Liver (tissue), 9 donors: ENCODE results near the gene UBE2L3. TPM values are rescaled to one million over a fixed set of nuclear protein-coding genes. Genes with fewer than 3 reads are reported as not detected.
"Not testable (repeated sequence)": the region's sequence is repeated elsewhere in the genome, so short reads cannot be mapped to it uniquely, and the experiment has no call there.

Source experiments
- DNase-seq: peaks from one replicate; pipeline ENCODE4 v3.0.0-alpha.2; 2017; ENCODE audit warnings: low spot score
- H3K27ac ChIP-seq, 2 donors: one replicate each; pipeline ENCODE4 v1.7.0; 2013; ENCODE audit warnings: inconsistent platforms in 2 of 2, low read length in 2 of 2, control low read depth in 1 of 2, low read depth in 1 of 2, mild to moderate bottlenecking in 1 of 2
- H3K27me3 ChIP-seq, 4 donors: one replicate each; pipeline versions ENCODE4 v1.6.1 to v1.7.0; 2013; ENCODE audit warnings: low read length in 3 of 4, inconsistent platforms in 1 of 4, mild to moderate bottlenecking in 1 of 4, moderate library complexity in 1 of 4; ENCODE audit not compliant: control insufficient read depth in 4 of 4, insufficient read depth in 4 of 4
- H3K36me3 ChIP-seq, 4 donors: one replicate each; pipeline versions ENCODE4 v1.6.1 to v1.7.0; 2013; ENCODE audit warnings: low read length in 3 of 4, mild to moderate bottlenecking in 3 of 4, low read depth in 1 of 4, moderate library complexity in 1 of 4; ENCODE audit not compliant: control insufficient read depth in 4 of 4, insufficient read depth in 3 of 4
- H3K4me1 ChIP-seq, 4 donors: one replicate each; pipeline versions ENCODE4 v1.6.1 to v1.7.0; 2013; ENCODE audit warnings: low read length in 3 of 4, mild to moderate bottlenecking in 3 of 4, moderate library complexity in 1 of 4; ENCODE audit not compliant: control insufficient read depth in 4 of 4, insufficient read depth in 4 of 4
- H3K4me3 ChIP-seq, 3 donors: one replicate each; pipeline versions ENCODE4 v1.6.1 to v1.7.0; 2013; ENCODE audit warnings: low read length in 3 of 3, control low read depth in 1 of 3, low read depth in 1 of 3, mild to moderate bottlenecking in 1 of 3
- H3K9ac ChIP-seq, 2 donors: one replicate each; pipeline ENCODE4 v1.7.0; 2013; ENCODE audit warnings: low read length in 2 of 2, mild to moderate bottlenecking in 2 of 2, moderate library complexity in 2 of 2, control low read depth in 1 of 2, low read depth in 1 of 2
- H3K9me3 ChIP-seq, 4 donors: one replicate each; pipeline versions ENCODE4 v1.6.1 to v1.7.0; 2013; ENCODE audit warnings: low read length in 3 of 4; ENCODE audit not compliant: control insufficient read depth in 4 of 4
- EGR1 ChIP-seq, 2 donors: IDR thresholded peaks; 2 replicates each; pipeline ENCODE4 v1.6.1; 2016 to 2018; ENCODE audit warnings: antibody characterized with exemption in 2 of 2, low read depth in 2 of 2
- FOXA1 ChIP-seq: IDR thresholded peaks from 2 replicates; pipeline ENCODE4 v1.6.1; 2016; ENCODE audit warnings: antibody characterized with exemption
- FOXA2 ChIP-seq: IDR thresholded peaks from 2 replicates; pipeline ENCODE4 v1.6.1; 2016; ENCODE audit warnings: antibody characterized with exemption
- GABPA ChIP-seq, 2 donors: IDR thresholded peaks in 1 of 2; conservative IDR thresholded peaks in 1 of 2; 2 replicates each; pipeline ENCODE4 v1.6.1; 2016; ENCODE audit warnings: antibody characterized with exemption in 2 of 2, mild to moderate bottlenecking in 1 of 2, moderate library complexity in 1 of 2
- HNF4A ChIP-seq, 2 donors: conservative IDR thresholded peaks; 2 replicates each; pipeline ENCODE4 v1.6.1; 2016; ENCODE audit warnings: antibody characterized with exemption in 2 of 2, mild to moderate bottlenecking in 2 of 2
- HNF4G ChIP-seq: IDR thresholded peaks from 2 replicates; pipeline ENCODE4 v1.6.1; 2016; ENCODE audit warnings: antibody characterized with exemption
- JUND ChIP-seq, 2 donors: IDR thresholded peaks; 2 replicates each; pipeline ENCODE4 v1.6.1; 2016; ENCODE audit warnings: antibody characterized with exemption in 2 of 2
- NR2F2 ChIP-seq: IDR thresholded peaks from 2 replicates; pipeline ENCODE4 v1.6.1; 2016; ENCODE audit warnings: antibody characterized with exemption
- RXRA ChIP-seq, 2 donors: IDR thresholded peaks; 2 replicates each; pipeline ENCODE4 v1.6.1; 2017 to 2018; ENCODE audit warnings: antibody characterized with exemption in 2 of 2, mild to moderate bottlenecking in 1 of 2
- SP1 ChIP-seq: IDR thresholded peaks from 2 replicates; pipeline ENCODE4 v1.6.1; 2018; ENCODE audit warnings: antibody characterized with exemption, mild to moderate bottlenecking
- TAF1 ChIP-seq: conservative IDR thresholded peaks from 2 replicates; pipeline ENCODE4 v1.6.1; 2016; ENCODE audit warnings: antibody characterized with exemption, mild to moderate bottlenecking
- YY1 ChIP-seq: IDR thresholded peaks from 2 replicates; pipeline ENCODE4 v1.6.1; 2016; ENCODE audit warnings: antibody characterized with exemption, mild to moderate bottlenecking
- WGBS: extraction: QIAGEN DNeasy Blood & Tissue Kit; methylation state at CpG from one replicate; pipeline ENCODE4 v1.1.7; 2013; 5-methylcytosine and 5-hydroxymethylcytosine counted together
- polyA plus RNA-seq, 2 donors: library from polyadenylated mRNA; stranded (reverse) in 1 of 2; unstranded in 1 of 2; fragments of 200-250 nt in 1 of 2; fragments of >200 nt in 1 of 2; fragmentation: Nextera tagmentation in 1 of 2; extraction: Ambion mirVana in 1 of 2; gene quantifications; one replicate each; pipeline versions ENCODE4 v1.2.1 to v1.2.3, GENCODE V29; 2013 to 2015
- total RNA-seq, 2 donors: library from RNA; depleted of rRNA; stranded (reverse); fragments of >200 nt; gene quantifications; one replicate each; pipeline ENCODE4 v1.2.3, GENCODE V29; 2014
- TF ChIP-seq, protein P1 (sequence below): IDR thresholded peaks from 2 replicates; pipeline ENCODE4 v1.6.1; 2016; ENCODE audit warnings: antibody characterized with exemption, mild to moderate bottlenecking
- TF ChIP-seq, protein P2 (sequence below): IDR thresholded peaks from 2 replicates; pipeline ENCODE4 v1.6.1; 2016; ENCODE audit warnings: antibody characterized with exemption
- TF ChIP-seq, protein P3 (sequence below): IDR thresholded peaks from 2 replicates; pipeline ENCODE4 v1.6.1; 2016; ENCODE audit warnings: antibody characterized with exemption
- TF ChIP-seq, protein P4 (sequence below): IDR thresholded peaks from 2 replicates; pipeline ENCODE4 v1.6.1; 2016; ENCODE audit warnings: antibody characterized with exemption
- donor health status: healthy.
- donor health status: healthy.
- donor health status: healthy.
- donor health status: healthy.
- donor health status: healthy.

UBE2L3 gene
- total and polyA plus RNA-seq, 4 donors = 14.3 to 33.4 (median 19.8) TPM

DNA sequence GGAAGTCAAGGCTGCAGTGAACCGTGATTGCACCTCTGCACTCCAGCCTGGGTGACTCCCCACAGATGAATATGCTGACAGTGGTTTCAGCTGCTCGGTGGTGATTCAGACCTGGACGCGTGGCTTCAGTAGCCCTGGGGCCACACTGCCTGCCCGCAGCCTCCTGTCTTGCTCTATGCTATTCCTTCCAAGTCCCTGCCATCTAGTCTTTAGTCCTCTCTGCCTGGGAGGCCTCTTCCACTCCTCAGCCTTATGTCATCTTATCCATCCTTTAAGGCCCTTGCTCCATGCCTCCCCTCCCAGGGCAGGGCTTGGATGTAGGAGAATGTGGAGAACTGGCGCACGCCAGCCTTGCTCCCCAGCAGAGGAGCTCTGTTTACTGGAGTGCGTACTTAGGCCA lies 39.3 kb downstream of the UBE2L3 start:
- Histone ChIP-seq H3K4me3 (no peak overlapping the region), H3K9me3 (no peaks in the 10 kb centered on the region), H3K27me3 (no peaks in the 10 kb centered on the region), H3K36me3 (peaks cover 2 to 19% (median 10%) of the 10 kb centered on the region in 4 donors), H3K27ac (no peak overlapping the region), H3K9ac (no peak overlapping the region), H3K4me1 (no peaks in the 10 kb centered on the region)
- no peak for DNase-seq
- WGBS = 96% methylated on average over 8 of the region's 8 CpGs
- TF ChIP-seq EGR1 (IDR thresholded peaks at IDR 0.05; ENCODE audit: low read depth in 2 of 2) (no peak), SP1 (no peak), TAF1 (no peak), FOXA2 (no peak), JUND (IDR thresholded peaks at IDR 0.05) (no peak), HNF4A (conservative IDR thresholded peaks at IDR 0.05) (no peak), HNF4G (no peak)
- TF ChIP-seq, protein P1, sequence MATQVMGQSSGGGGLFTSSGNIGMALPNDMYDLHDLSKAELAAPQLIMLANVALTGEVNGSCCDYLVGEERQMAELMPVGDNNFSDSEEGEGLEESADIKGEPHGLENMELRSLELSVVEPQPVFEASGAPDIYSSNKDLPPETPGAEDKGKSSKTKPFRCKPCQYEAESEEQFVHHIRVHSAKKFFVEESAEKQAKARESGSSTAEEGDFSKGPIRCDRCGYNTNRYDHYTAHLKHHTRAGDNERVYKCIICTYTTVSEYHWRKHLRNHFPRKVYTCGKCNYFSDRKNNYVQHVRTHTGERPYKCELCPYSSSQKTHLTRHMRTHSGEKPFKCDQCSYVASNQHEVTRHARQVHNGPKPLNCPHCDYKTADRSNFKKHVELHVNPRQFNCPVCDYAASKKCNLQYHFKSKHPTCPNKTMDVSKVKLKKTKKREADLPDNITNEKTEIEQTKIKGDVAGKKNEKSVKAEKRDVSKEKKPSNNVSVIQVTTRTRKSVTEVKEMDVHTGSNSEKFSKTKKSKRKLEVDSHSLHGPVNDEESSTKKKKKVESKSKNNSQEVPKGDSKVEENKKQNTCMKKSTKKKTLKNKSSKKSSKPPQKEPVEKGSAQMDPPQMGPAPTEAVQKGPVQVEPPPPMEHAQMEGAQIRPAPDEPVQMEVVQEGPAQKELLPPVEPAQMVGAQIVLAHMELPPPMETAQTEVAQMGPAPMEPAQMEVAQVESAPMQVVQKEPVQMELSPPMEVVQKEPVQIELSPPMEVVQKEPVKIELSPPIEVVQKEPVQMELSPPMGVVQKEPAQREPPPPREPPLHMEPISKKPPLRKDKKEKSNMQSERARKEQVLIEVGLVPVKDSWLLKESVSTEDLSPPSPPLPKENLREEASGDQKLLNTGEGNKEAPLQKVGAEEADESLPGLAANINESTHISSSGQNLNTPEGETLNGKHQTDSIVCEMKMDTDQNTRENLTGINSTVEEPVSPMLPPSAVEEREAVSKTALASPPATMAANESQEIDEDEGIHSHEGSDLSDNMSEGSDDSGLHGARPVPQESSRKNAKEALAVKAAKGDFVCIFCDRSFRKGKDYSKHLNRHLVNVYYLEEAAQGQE = no peak
- TF ChIP-seq, protein P2, sequence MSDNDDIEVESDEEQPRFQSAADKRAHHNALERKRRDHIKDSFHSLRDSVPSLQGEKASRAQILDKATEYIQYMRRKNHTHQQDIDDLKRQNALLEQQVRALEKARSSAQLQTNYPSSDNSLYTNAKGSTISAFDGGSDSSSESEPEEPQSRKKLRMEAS = no peak

DNA sequence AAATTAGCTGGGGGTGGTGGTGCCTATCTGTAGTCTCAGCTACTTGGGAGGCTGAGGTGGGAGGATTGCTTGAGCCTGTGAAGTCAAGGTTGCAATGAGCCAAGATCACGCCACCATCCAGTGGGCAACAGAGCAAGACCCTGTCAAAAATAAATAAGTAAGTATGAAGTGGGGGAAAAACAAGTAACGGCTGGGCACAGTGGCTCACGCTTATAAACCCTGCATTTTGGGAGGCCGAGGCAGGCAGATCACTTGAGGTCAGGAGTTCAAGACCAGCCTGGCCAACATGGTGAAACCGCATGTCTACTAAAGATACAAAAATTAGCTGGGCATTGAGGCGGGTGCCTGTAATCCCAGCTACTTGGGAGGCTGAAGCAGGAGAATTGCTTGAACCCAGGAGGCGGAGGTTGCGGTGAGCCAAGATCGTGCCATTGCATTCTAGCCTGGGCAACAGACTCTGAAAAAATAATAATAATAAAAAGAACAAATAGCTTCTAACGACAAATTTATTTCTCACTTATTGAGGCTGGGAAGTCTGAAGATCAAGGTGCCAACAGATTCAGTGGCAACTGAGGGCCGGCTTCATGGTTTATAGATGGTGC lies 42.1 kb downstream of the UBE2L3 start:
- not testable (repeated sequence) for DNase-seq, H3K4me1 ChIP-seq, H3K27me3 ChIP-seq, H3K4me3 ChIP-seq, H3K9ac ChIP-seq, H3K27ac ChIP-seq, H3K9me3 ChIP-seq
- WGBS = 98% methylated on average over 11 of the region's 11 CpGs
- peaks cover 3 to 33% (median 22%) of the 10 kb centered on the region in 4 donors for H3K36me3 ChIP-seq

DNA sequence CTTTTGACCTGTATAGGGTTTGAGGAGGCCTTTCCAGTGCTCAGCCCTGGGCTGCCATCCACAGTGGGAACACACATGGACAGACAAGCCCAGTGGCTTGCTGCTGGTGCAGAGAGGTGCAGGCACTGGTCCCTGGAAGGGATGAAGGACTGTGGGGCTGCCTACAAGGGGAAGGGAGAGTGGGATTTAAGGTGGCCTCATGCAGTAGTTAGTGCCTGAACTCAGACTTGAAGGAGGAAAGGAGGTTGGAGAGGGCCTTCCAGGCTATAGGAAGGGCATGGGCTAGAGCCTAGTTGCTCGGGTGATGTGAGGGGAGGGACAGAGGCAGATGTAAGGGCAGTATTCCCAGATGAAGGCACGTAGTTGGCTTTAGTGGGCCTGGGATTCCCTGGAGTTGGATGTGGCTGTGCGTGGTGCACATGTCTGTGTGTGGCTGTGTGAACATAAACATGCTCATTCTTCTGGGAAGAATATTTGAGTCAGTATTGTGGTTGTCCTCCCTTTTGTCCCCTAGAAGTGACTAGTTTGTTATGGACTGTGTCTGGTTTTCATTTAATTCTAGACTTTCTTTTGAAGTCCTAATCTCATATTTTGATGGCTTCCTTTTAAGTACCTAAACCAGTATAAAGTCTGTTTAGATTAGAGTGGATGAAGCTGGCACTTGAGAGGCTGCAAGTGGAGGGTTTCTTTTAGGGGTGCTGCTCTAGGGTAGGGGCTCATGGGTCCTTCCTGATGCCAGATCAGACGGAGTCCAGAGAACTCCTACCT lies 43.9 kb downstream of the UBE2L3 start:
- Histone ChIP-seq H3K36me3 (peaks cover 3 to 33% (median 22%) of the 10 kb centered on the region in 4 donors), H3K27me3 (no peaks in the 10 kb centered on the region), H3K9me3 (no peaks in the 10 kb centered on the region), H3K9ac (no peak overlapping the region), H3K4me1 (no peaks in the 10 kb centered on the region), H3K27ac (no peak overlapping the region), H3K4me3 (no peak overlapping the region)
- 93% methylated on average over 4 of the region's 4 CpGs for WGBS
- DNase-seq = no peak
- TF ChIP-seq EGR1 (IDR thresholded peaks at IDR 0.05; ENCODE audit: low read depth in 2 of 2) = no peak
- TF ChIP-seq HNF4A (conservative IDR thresholded peaks at IDR 0.05) = no peak
- TF ChIP-seq FOXA2 = no peak
- TF ChIP-seq FOXA1 = no peak
- TF ChIP-seq SP1 = no peak
- no peak for TF ChIP-seq GABPA (IDR thresholded peaks at IDR 0.05 in 1 of 2, conservative IDR thresholded peaks at IDR 0.05 in 1 of 2)
- no peak for TF ChIP-seq YY1
- TF ChIP-seq, protein P2 = no peak
- no peak for TF ChIP-seq TAF1
- no peak for TF ChIP-seq RXRA (IDR thresholded peaks at IDR 0.05)
- TF ChIP-seq, protein P3, sequence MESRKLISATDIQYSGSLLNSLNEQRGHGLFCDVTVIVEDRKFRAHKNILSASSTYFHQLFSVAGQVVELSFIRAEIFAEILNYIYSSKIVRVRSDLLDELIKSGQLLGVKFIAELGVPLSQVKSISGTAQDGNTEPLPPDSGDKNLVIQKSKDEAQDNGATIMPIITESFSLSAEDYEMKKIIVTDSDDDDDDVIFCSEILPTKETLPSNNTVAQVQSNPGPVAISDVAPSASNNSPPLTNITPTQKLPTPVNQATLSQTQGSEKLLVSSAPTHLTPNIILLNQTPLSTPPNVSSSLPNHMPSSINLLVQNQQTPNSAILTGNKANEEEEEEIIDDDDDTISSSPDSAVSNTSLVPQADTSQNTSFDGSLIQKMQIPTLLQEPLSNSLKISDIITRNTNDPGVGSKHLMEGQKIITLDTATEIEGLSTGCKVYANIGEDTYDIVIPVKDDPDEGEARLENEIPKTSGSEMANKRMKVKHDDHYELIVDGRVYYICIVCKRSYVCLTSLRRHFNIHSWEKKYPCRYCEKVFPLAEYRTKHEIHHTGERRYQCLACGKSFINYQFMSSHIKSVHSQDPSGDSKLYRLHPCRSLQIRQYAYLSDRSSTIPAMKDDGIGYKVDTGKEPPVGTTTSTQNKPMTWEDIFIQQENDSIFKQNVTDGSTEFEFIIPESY = no peak
- no peak for TF ChIP-seq JUND (IDR thresholded peaks at IDR 0.05)
- TF ChIP-seq, protein P1 = no peak
- no peak for TF ChIP-seq HNF4G
- no peak for TF ChIP-seq NR2F2
- TF ChIP-seq, protein P4, sequence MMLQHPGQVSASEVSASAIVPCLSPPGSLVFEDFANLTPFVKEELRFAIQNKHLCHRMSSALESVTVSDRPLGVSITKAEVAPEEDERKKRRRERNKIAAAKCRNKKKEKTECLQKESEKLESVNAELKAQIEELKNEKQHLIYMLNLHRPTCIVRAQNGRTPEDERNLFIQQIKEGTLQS = no peak
